Activated CD4-positive, alpha-beta T cell treated with anti-CD3 and anti-CD28 coated beads for 48 hours (primary cell): ENCODE data around the gene OPA3.
A peak's percentile ranks its signal among the peaks of the same experiment; 100 is the strongest.
"Not testable (repeated sequence)": the region's sequence is repeated elsewhere in the genome, so short reads cannot be mapped to it uniquely, and the experiment has no call there.

Source experiments
- DNase-seq: peaks from one replicate; pipeline ENCODE4 v3.0.0-alpha.2; 2020

Gene OPA3

DNA sequence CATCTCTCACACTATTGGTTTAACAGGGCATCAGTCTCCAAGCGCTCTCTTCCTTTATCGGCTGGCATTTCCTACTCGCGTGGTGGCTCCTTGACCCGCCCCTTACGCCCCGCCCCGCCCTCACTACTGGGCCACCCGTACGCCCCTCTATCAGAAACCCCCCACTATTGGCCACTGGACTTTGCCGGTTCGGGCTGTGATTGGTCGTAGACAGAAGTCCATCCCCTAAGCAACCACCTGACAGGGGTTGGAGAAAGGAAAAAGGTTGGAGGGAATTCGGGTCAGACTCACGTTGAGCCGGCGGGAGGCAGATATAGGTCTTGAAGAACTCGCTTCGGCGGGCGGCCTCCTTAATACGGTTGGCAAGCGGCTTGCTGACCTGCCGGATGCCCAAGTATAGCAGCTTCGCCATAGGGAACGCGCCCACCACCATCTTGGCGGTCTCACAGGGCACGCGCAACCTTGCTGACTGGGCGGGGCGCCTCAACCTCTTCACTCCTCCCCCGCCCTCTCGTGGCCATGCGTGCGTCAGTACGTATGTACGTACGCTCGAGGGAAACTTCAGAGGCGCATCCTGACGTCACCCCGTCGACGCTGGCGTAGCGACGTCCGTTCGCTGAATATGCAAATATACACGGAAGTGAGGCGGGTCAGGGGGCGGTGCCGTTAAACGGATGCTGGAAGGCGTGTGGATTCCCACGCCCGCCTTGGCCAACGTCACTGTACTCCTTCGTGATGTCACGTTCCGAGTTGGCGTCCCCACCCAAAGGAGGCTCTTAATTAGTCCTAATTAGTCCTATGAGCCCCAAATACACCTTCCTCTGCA, at the start of gene OPA3:
OPA3 (minus strand) TSS at position 471 of the 826 bp plus-strand sequence; CDS start at position 433, 38 bp downstream.
- peak; percentile 100 for DNase-seq

GRCh38 chr19:45632468-45633196, 48.0 kb upstream of the OPA3 start:
- peak; percentile 68 for DNase-seq

DNA sequence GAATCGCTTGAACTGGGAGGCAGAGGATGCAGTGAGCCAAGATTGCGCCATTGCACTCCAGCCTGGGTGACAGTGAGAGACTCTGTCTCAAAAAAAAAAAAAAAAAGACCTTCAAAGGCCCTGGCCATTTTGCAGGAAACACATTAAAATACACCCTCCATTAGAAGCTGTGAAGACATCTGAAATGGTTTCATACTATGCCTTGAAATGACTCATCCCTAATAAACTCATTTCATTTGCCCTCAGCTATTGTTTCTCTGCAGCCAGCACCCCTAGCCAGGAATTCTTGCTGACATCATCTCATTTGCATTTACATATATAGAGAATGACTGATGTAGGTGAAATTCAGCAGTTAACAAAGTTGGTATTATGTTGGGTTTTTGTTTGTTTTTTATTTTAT, 45.9 kb upstream of the OPA3 start:
- peak; percentile 42 for DNase-seq

DNA sequence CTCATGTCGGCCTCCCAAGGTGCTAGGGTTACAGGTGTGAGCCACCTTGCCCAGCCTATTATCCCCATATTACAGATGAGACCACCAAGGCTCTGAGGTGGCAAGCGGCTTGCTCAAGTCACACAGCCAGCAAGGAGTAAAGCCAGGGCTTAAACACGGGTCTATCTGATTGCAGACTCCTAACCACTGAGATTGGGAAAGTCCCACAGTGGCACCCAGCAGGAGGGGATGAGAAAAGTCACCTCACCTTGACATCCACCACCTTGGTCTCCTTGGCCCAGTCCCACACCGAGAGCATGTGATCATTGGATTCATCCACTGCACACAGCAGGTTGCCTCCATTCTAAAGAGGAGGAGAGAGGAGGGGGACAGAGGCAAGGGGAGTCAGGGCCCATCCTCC, 45.1 kb upstream of the OPA3 start:
- no peak for DNase-seq

DNA sequence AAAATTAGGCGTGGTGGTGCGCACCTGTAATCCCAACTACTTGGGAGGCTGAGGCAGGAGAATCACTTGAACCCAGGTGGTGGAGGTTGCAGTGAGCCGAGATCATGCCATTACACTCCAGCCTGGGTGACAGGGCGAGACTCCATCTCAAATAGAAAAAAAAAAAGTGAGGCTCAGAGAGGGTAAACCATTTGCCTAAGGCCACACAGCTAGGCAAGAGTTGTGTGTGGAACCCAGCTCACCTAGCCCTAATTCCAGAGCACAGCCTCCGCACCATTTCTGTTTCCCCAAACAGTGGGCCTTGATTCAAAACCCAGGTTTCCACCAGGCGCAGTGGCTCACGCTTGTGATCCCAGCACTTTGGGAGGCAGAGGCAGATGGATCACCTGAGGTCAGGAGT, 43.6 kb upstream of the OPA3 start:
- not testable (repeated sequence) for DNase-seq

DNA sequence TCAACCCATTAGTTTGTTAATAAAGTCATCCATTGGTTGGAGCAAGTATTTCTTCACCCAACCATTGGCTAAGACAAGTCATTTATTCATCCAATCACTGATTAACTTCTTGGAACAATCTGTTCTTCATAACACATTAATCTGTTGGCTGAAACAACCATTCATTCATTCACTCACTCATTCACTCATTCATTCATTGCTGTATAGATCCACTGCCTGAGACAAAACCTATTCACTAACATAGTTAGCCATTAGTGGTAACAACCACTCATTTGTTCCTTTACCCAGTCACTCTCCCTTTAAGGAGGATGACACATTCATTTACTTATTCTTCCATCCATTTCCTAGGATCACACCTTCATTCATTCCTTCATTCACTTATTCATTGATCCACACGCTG, 39.4 kb upstream of the OPA3 start:
- no peak for DNase-seq

DNA sequence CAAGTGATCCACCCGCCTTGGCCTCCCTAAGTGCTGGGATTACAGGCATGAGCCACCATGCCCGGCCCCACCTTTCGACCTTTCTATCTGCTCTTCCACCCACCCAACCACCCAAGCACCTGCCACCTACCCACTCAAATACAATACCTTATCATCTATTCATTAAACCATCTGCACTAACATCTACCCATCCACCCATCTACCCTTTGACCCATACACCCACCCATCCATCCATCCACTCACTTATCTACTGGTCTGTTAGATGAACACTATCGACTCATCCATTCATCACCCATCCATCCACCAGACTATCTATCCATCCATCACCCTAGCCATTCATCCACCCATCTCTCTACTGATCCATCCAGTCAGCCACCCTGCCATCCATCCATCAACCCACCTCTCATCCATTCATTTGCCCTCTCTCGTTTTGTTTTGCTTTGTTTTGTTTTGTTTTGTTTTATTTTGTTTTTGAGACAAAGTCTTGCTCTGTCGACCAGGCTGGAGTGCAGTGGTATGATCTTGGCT, 37.4 kb upstream of the OPA3 start:
- no peak for DNase-seq

DNA sequence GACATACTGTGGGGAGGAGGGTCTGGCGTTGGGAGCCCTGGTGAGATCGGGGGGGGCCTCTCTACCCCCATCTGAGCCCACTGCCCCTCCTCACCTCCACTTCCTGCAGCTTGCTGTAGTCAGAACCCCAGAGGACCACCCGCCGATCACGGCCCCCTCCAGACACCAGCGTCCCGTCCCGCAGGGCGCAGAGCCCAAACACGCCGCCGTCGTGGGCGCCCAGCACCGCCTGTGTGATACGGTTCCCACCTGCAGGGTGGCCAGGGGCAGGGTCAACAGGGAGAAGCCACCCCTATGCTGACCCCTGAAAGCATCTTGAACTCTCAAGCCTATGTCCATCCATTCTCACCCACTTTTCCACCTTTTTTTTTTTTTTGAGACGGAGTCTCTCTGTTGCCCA, 36.8 kb upstream of the OPA3 start:
- DNase-seq = no peak

DNA sequence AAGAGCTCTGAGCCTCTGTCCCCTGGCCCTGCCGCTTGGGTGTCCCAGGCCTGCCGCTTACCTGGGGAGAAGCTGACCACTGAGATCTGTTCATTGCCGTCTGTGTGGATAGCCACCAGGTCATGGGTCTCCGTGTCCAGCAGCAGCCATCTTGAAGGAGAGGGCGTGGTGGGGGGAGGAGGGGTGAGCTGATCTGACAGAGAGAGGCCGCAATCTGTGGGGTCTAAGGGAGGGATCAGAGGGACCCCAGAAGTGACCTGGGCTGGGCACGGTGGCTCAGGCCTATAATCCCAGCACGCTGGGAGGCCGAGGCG, 32.1 kb upstream of the OPA3 start:
- DNase-seq = no peak

DNA sequence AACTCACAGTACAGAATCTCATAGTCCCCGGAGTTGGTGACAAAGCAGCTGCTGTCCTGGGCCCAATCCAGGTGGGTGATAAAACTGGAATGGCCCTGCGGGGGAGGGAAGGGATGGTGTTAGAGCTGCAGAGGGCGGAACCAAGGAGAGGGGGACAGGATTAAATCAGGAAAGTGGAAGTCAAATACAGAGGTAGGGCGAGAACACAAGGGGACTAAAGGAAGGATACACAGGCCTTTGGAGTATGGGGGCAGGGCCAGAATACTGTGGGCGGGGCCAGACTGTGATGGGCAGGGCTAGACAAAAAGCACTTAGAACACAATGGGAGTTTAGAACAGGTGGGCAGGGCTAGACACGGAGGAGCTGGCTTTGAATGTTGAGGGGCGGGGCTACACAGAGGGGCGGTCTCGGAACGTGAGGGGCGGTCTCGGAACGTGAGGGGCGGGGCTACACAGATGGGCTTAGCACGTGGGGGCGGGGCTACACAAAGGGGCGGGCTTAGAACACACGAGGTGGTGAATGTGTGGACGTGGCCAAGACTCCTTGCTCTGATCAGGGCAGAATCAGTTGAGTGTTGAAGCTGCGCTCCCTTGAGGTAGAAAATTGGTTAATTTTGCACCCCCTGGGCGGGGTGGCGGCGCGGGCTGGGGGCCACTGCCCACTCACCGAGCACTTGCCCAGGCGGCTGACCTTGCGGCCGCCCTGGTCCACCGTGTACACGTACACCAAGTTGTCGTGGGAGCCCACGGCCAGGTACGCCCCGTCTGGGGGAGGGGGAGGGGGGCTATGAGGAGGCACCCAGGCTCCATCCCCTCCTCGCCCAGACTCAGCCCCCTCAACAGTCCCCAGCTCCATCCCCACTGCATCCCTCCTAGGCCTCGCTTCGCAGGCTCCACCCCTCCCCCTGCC, 31.4 kb upstream of the OPA3 start:
- DNase-seq = peak; percentile 95

DNA sequence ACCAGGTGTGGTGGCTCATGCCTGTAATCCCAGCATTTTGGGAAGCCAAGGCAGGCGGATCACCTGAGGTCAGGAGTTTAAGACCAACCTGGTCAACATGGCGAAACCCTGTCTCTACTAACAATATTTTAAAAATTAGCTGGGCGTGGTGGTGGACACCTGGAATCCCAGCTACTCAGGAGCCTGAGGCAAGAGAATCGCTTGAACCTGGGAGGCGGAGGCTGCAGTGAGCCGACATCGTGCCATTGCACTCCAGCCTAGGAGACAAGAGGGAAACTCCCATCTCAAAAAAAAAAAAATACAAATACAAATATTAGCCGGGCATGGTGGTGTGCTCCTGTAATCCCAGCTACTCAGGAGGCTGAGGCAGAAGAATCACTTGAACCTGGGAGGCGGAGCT, 30.5 kb upstream of the OPA3 start:
- DNase-seq = not testable (repeated sequence)

DNA sequence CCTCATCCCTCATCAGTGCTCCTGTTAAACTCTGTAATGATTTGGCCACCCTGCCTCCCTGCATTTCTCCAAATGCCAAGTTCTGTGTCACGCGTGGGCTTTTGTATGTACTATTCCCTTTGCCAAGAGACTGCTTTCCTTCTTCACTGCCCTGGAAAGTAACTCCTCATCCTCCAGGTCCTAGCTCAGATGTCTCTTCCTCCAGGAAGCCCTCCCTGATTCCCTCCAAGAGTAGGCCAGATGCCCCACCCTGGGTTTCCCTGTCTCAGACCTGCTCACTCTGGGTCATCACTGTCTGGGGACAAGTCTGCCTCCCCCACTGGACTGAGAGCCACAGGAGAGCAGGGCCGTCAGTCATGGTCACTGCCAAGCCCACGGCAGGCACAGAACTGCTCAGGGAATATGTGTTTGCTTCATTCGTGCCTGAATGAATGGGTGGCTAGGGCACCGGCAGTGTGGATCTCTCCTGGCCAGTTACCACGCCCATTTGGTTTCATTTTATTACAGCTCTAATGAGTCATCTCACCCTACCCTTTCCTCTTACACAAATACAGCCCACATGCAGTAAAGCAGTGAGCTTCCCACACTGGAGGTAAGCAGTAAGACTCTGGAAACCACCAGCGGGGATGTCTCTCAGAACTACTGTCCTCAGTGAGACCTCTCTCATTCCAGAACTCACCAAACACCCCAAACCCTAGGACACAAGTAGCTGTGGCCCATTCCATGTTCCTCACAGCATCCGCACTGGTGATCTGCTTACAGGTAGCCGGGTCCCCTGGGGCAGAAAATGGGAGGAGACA, 29.5 kb upstream of the OPA3 start:
- peak; percentile 65 for DNase-seq

- DNase-seq = no peak
Observed at GRCh38 chr19:45608948-45609347, 24.3 kb upstream of the OPA3 start.

DNA sequence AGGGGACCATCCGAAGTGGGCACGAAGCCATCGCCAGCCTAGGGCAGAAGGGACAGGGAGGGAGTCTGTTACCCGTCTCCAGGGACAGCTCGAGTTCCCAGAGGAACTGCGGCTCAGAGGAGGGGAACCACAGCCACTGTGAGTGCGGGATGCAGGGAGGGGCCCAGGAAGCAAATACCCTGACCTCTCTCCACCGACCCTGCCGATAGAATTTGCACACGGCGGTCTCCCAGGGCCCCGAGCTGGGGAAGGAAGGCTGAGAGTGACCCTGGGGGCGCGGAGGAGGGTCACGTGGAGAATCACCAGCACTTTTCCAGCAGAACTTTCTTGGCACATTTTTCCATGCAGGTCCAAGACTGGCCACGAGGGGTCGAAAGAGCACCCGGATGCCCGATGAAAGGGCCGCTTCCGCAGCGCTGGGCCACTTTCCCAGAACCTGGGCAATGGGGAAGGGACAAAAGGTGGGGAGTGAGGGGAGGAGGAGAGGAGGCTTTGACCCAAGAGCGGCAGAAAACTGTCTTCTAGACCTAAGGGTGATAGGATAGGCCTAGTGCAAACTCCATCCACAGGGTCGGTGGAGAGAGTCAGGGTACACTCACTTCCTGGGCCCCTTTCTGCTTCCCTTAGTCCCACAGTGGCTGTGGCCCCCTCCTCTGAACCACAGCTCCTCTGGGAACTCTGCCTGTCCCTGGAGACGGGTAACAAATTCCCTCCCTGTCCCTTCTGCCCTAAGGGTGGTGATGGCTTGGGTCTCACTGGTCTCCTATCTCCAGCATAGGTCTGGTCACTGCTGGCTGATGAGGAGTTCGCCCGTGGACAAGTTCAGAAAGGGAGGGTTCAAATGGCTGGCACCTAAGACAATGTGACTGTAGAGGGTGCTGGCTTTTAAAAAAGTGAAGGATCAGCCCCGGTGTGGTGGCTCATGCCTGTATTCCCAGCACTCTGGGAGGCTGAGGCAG, 22.7 kb upstream of the OPA3 start:
- peak; percentile 50 for DNase-seq

DNA sequence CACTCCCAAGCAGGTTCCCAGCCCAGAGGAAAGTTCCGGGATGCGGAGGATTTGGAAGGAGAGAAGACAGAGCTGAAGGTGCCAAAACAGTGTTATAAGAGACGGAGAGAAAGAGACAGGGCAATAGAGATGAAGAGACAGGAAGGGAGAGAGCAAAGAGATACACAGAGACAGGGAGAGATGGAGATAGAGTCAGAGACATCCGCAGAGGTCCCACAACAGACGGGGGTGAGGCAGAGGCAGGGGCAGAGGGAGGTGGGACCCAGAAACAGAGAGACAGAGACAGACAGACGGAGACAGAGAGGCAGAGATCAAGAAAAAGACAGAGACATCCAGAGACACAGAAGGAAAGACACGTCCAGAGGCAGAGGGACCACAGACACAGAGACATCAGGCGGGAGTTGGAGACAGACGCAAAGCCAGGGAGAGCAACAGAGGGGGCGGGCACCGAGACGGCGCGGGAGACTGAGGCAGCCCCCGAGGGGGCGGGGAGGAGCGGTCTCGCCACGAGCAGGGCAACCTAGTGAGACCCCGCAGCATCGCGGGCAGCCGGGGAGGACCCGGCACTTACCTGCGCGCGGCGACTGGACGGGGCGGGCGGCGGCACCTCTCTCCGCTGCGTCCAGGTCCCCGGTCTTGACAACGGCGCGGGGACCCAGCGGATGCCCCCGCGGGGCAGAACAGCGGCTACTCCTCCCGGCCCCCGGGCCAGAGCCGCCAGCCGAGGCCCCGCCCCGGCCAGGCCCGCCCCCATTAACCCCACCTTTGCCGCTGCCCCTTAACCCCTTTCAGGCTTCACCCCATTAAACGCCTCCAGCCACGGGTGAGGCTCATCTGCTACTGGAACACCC, 17.1 kb upstream of the OPA3 start, which contains the start of gene GPR4:
GPR4 (minus strand) TSS at position 689 of the 851 bp plus-strand sequence. CDS start 10,346 bp downstream, outside the sequence.
- DNase-seq = no peak

DNA sequence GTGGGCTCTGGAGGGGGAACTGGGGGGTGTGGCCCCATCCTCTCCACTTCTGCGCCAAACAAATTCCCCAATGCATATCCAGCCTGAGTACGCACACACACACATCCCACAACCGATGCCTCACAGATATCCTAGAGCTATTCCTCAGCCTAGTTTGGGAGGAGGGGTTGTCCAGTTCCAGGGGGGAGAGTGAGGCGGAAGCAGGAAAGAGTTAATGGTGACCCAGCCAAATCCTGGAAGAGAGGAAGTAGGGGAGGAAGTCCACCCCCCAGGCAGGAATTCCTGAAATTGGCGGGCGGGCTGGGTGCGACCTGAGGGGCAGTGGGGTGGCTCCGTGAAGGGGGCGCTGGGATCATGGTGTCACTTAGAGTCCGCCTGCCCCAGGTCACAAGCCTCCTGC, 16.5 kb upstream of the OPA3 start:
- no peak for DNase-seq

DNA sequence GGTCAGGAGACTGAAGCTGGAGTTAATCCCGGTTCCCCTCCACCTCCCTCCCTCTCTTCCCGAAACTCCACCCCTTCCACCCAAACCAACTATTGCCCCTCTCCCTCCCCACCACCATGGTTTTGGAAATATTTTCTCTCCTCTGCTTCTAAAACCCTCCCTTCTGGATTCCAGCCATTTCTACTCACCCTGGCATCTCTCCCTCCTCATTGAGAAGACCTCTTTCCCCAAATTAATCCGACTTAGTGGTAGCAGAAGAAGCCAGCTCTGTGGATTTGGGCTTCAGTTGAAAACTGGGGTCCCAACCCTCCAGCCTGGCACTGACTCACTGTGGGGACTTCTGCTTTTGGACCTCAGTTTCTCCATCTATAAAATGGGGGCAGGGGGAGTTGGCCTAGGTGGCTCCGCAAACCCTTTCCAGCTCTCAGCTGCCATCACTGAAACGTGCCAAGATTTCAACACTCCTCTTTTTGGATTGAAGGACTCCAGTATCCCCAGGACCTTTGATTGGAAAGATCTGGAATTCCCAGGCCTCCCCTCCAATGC, 15.8 kb upstream of the OPA3 start:
- DNase-seq = no peak

DNA sequence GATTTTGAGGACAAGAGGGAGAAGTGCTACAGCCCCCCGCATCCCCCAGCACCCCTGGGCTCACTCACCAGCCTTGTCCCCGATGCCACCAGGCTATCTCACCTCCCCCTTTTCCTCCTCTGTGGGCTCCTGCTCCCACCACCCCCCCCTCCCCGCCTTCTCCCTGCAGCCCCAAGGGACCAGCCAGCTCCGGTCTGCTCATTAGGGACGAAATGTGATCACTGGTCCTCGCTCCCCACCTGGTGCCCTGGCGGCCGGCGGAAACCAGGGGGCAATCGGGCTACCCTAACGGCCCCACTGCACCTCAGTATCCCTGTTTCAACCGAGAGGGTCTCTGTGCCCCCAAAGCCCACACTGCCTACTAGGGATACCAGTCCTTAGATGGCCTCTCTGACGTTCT, 14.7 kb upstream of the OPA3 start:
- DNase-seq = no peak

DNA sequence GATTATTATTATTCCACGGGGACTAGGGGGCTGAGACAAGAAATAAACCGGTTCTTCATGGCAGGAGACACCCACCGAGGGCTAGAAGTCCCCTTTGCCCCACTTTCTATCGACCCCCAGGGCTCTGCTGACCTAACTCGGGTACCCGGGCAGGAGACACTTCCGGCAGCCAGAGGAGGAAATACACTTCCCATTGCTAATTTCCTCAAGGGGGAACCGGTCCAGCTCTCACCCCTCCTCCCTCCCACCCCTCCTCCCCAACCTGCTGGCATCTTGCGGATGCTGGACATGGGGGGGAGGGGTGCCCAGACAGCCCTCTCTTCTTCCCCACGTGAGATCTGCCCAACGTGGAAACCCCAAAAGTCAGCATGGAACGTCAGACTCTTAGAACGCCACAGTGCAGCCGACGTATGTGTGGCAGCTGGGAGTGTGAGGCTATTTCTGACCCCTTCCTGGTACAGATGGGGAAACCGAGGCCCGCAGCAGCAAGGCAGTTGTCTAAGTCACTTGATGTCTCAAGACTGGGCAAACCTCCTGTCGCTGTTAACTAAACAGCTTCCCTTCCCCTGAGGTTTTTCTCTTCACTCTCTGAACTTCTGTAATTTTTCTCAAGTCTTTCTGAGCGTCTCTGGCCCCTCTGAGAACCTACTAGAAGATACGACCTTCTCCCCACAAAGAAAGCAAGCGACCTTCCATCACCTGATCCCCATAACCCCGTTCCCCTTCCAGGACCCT, 13.8 kb upstream of the OPA3 start:
- DNase-seq = no peak
